Effector memory CD4-positive, alpha-beta T cell (primary cell): ENCODE results near the gene RIMS3.
"Not testable (repeated sequence)": the region's sequence is repeated elsewhere in the genome, so short reads cannot be mapped to it uniquely, and the experiment has no call there.

ENCODE experiments used
- DNase-seq, 3 donors: peaks; one replicate each; pipeline ENCODE4 v3.0.0-alpha.2; 2020
- H3K27ac ChIP-seq: 2 replicates; pipeline ENCODE4 v1.7.0; 2013; ENCODE audit warnings: mild to moderate bottlenecking, low read length, moderate library complexity; ENCODE audit not compliant: insufficient read depth, poor library complexity, severe bottlenecking
- H3K27me3 ChIP-seq: replicated peaks from 2 replicates; pipeline ENCODE4 v1.7.0; 2013; ENCODE audit warnings: mild to moderate bottlenecking, low read length; ENCODE audit not compliant: insufficient read depth, control insufficient read depth, poor library complexity, severe bottlenecking
- H3K36me3 ChIP-seq: 2 replicates; pipeline ENCODE4 v1.7.0; 2013; ENCODE audit warnings: mild to moderate bottlenecking, low read length, moderate library complexity; ENCODE audit not compliant: control insufficient read depth, insufficient read depth
- H3K4me1 ChIP-seq: 2 replicates; pipeline ENCODE4 v1.7.0; 2013; ENCODE audit warnings: low read length, mild to moderate bottlenecking; ENCODE audit not compliant: control insufficient read depth, insufficient read depth, poor library complexity, severe bottlenecking
- H3K4me3 ChIP-seq: 2 replicates; pipeline ENCODE4 v1.7.0; 2013; ENCODE audit warnings: low read length, low read depth, mild to moderate bottlenecking; ENCODE audit not compliant: insufficient read depth, poor library complexity, severe bottlenecking
- H3K9me3 ChIP-seq: 2 replicates; pipeline ENCODE4 v1.7.0; 2013; ENCODE audit warnings: mild to moderate bottlenecking, low read length, moderate library complexity; ENCODE audit not compliant: control insufficient read depth

RIMS3 gene

DNA sequence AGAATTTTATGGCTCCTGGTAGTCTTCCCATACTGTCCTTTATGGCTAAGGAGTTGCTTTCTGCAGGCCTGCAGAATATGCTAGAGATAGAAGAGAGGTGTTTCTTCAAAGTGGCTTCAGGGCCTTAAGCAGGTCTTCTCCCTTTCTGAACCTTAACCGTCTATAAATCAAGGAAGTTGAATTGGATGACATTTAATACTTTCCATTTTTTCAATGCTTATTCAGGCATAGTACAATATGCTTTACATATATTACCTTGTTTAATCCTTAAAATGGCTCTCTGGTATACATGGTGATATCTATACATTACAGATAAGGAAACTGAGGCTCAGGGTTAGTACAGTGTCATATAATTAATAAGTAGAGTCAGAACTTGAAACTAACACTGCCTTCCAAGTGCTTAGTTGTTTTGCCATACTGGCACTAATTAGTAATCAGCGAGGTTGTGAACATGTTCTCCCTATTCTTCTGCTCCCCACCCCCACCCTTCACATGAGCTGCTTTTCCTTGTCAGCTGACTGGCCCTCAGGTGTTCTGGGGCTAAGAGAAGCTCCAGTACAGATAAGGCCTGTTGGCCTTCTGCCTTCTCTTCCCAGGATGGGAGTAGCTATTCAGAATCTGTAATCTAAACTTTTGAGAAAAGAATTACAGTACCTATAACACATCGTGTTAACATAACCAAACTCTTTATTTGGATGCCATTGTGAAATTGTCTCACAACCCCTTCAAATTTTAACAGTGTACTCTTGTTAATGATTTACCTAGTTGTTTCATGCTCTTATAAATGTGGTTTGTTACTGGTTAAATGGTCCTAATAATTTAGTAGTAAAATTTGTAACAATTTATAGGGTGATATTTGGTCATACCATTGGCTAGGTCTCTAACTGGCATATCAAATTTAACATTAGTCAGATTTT, 39.6 kb upstream of the RIMS3 start:
- no peak overlapping the region for H3K4me3 ChIP-seq
- peaks cover 6% of the 10 kb centered on the region for H3K4me1 ChIP-seq
- H3K36me3 ChIP-seq, result no peaks in the 10 kb centered on the region
- H3K27me3 ChIP-seq, result no peaks in the 10 kb centered on the region
- no peak for DNase-seq
- H3K9me3 ChIP-seq, result no peaks in the 10 kb centered on the region
- no peak overlapping the region for H3K27ac ChIP-seq

DNA sequence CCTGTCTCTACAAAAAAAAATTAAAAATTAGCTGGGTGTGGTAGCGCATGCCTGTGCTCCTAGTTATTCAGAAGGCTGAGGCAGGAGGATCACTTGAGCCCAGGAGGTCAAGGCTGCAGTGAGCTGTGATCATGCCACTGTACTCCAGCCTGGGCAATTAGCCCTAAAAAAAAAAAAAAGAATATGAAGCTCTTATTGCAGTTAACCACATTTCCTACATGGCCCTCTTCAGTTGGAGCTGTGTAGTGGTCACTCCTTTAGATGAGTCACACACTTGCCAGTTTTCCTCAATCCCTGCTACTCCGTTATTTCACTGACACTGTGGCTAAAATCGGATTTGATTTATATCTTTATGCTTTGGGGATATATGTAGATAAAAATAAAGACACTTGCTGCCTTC, 37.8 kb upstream of the RIMS3 start:
- Histone ChIP-seq H3K9me3 (no peaks in the 10 kb centered on the region), H3K4me1 (peaks cover 3% of the 10 kb centered on the region), H3K27ac (no peak overlapping the region), H3K4me3 (no peak overlapping the region), H3K36me3 (no peaks in the 10 kb centered on the region), H3K27me3 (no peaks in the 10 kb centered on the region)
- no peak for DNase-seq

DNA sequence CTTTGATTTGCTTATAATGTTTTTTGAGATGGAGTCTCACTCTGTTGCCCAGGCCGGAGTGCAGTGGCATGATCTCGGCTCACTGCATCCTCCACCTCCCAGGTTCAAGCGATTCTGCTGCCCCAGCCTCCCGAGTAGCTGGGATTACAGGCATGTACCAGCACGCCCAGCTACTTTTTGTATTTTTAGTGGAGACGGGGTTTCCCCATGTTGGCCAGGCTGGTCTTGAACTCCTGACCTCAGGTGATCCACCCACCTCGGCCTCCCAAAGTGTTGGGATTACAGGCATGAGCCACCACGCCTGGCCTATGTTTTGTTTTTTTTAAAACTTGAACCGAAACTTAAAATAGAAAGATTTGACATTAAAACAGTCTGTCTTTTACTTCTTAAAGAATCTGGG, 37.3 kb upstream of the RIMS3 start:
- DNase-seq, H3K27ac ChIP-seq: not testable (repeated sequence)

DNA sequence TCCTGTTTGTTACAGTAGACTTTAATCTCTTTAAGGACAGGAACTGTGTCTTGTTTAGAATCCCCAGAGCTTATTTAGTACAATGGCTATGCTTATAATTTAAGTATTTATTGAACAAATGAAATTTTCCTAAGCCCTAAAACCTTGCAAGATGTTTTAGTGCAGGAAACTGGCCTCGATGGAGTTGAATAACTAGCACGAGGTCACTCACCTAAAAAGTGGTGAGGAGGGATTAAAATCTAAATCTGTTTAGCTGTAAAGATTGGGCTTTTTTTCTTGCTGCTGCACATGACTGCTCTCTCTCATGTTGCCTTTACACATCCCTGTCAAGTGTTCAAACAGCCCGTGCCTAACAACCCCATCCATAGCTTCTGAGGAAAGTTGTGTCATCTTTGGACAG, 36.2 kb upstream of the RIMS3 start:
- no peak for DNase-seq
- Histone ChIP-seq H3K27ac (no peak overlapping the region), H3K4me3 (no peak overlapping the region), H3K9me3 (no peaks in the 10 kb centered on the region), H3K4me1 (peaks cover 3% of the 10 kb centered on the region), H3K27me3 (no peaks in the 10 kb centered on the region), H3K36me3 (no peaks in the 10 kb centered on the region)

More for the DNA sequence above, 37.3 kb upstream of the RIMS3 start:
- not testable (repeated sequence) for H3K27me3 ChIP-seq, H3K4me1 ChIP-seq, H3K4me3 ChIP-seq, H3K9me3 ChIP-seq, H3K36me3 ChIP-seq

GRCh38 chr1:40699787-40700186, 34.3 kb upstream of the RIMS3 start:
- Histone ChIP-seq H3K27ac (peak overlapping the region; percentile 5), H3K4me1 (peaks cover 3% of the 10 kb centered on the region), H3K4me3 (no peak overlapping the region), H3K27me3 (no peaks in the 10 kb centered on the region), H3K36me3 (no peaks in the 10 kb centered on the region), H3K9me3 (no peaks in the 10 kb centered on the region)
- DNase-seq, result no peak

DNA sequence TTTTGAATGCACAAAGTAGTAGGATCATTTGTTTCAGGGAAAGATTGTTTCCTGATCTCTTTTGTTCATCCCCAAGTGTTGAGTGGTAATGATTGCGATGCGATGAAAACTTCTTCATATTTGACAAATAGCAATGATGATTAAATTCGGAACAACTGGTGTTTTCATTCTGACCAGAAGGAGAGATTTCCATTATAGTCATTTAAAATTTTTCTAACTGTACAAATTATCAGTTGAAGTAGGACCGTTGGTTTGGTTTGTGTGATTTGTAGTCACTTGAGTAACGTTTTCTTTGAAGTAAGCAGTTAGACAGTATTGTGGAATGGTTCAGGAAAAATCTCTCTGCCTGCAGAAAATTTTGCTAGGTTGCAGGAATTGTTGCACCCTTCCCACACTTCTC, 32.0 kb upstream of the RIMS3 start:
- Histone ChIP-seq H3K27me3 (no peaks in the 10 kb centered on the region), H3K4me1 (peaks cover 11% of the 10 kb centered on the region), H3K27ac (no peak overlapping the region)

GRCh38 chr1:40696294-40696693, 30.8 kb upstream of the RIMS3 start:
- H3K27ac ChIP-seq, result no peak overlapping the region
- H3K4me1 ChIP-seq, result peaks cover 14% of the 10 kb centered on the region
- no peaks in the 10 kb centered on the region for H3K27me3 ChIP-seq
- H3K4me3 ChIP-seq, result no peak overlapping the region
- no peak for DNase-seq
- no peaks in the 10 kb centered on the region for H3K36me3 ChIP-seq
- H3K9me3 ChIP-seq, result no peaks in the 10 kb centered on the region

More for the DNA sequence above, 32.0 kb upstream of the RIMS3 start:
- no peaks in the 10 kb centered on the region for H3K36me3 ChIP-seq
- no peak for DNase-seq
- H3K9me3 ChIP-seq, result no peaks in the 10 kb centered on the region
- H3K4me3 ChIP-seq, result no peak overlapping the region

DNA sequence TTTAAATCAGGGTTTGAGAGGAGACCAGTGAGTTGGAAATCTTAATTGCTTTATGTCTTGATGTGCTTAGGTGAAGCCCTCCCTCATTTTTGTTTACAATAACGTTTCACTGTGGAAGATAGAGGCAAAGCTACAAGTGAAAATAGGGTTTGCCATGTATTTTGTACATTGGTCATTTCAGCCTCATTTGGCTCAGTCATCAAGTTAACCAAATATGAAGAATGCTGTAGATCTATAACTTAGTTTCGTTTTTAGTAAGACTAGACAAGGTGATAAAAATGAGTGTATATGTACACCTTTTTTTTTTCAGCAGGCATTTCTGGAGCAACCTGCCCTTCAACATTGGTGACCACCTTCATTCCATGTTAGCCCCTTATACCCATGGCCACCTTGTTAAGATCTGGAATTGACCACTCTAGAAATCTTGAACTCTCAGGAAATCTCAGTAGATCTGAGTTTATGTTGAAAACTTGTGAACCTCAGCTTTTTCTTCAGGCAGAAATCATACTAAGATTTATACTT, 28.9 kb upstream of the RIMS3 start:
- DNase-seq, result no peak
- H3K27me3 ChIP-seq, result no peaks in the 10 kb centered on the region
- H3K4me3 ChIP-seq, result no peak overlapping the region
- no peaks in the 10 kb centered on the region for H3K36me3 ChIP-seq
- H3K4me1 ChIP-seq, result peaks cover 17% of the 10 kb centered on the region
- H3K27ac ChIP-seq, result peak overlapping the region; percentile 8
- no peaks in the 10 kb centered on the region for H3K9me3 ChIP-seq

- DNase-seq, result no peak
- Histone ChIP-seq H3K9me3 (no peaks in the 10 kb centered on the region), H3K36me3 (no peaks in the 10 kb centered on the region), H3K4me1 (peaks cover 17% of the 10 kb centered on the region), H3K27me3 (no peaks in the 10 kb centered on the region), H3K27ac (no peak overlapping the region), H3K4me3 (no peak overlapping the region)
Observed at GRCh38 chr1:40693425-40693824, 27.9 kb upstream of the RIMS3 start.

GRCh38 chr1:40692429-40692895, 27.0 kb upstream of the RIMS3 start:
- no peak for DNase-seq
- Histone ChIP-seq H3K9me3 (no peaks in the 10 kb centered on the region), H3K27me3 (no peaks in the 10 kb centered on the region), H3K36me3 (no peaks in the 10 kb centered on the region), H3K4me3 (peak overlapping the region; percentile 88), H3K27ac (peak overlapping the region; percentile 97), H3K4me1 (peaks cover 17% of the 10 kb centered on the region)
